Measurements from ENCODE around the gene RASA2. TPM values are rescaled to one million over a fixed set of nuclear protein-coding genes. Genes with fewer than 3 reads are reported as not detected.

Gene RASA2
- total and polyA plus RNA-seq, 2 experiments from 2014 or later: 16.6 to 28.6 TPM

DNA sequence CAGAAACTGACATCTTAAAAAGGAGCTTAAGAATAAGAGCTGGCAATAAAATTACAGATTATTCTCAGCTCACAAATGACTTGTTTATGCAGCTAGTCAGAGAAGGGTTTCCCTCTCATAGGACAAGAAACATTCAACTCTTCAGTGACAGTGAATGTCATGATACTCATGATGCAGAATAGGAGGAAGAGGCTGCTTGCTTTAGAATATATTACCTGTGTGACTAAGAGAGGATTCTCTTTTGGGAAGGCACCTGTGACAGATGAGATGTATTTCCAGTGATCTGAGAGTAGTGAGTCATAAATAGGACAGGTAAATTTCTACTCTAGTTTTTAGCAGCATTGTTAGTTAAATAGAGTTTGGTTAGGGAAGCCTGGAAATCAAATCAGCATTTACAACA, 39.9 kb downstream of the RASA2 start:
- peak; percentile 27 for DNase-seq (ENCODE audit: low spot score)
- Mint-ChIP-seq H3K36me3 (ENCODE audit: low read depth) (no peaks in the 10 kb centered on the region; the same call in 2 of the 3 replicates), H3K4me1 (peaks cover 10% of the 10 kb centered on the region; the same call in 2 of the 3 replicates), H3K27ac (no peak overlapping the region), H3K4me3 (no peak overlapping the region), H3K9me3 (no peaks in the 10 kb centered on the region), H3K27me3 (ENCODE audit: insufficient read depth, low read depth, poor library complexity) (peaks cover 3% of the 10 kb centered on the region)
- no peaks in the 10 kb centered on the region for H3K36me3 ChIP-seq (ENCODE audit: insufficient read depth)
- no peak overlapping the region for H3K27ac ChIP-seq (ENCODE audit: low read depth)
- no peaks in the 10 kb centered on the region for H3K79me2 ChIP-seq (replicated peaks; ENCODE audit: insufficient read depth)
- H4K20me1 ChIP-seq (replicated peaks; ENCODE audit: insufficient read depth): peaks cover 13% of the 10 kb centered on the region; the same call in 1 of the 2 replicates
- peak overlapping the region; percentile 6; the same call in 1 of the 2 replicates for H3K4me2 ChIP-seq
- peaks cover 8% of the 10 kb centered on the region for H3K4me1 ChIP-seq (ENCODE audit: insufficient read depth)
- no peak overlapping the region for H3K4me3 ChIP-seq
- no peaks in the 10 kb centered on the region for H3F3A ChIP-seq (replicated peaks; ENCODE audit: low read depth)
- no peak overlapping the region for H2AFZ ChIP-seq
- no peaks in the 10 kb centered on the region for H3K9me2 ChIP-seq (ENCODE audit: insufficient read depth)
- no peaks in the 10 kb centered on the region for H3K27me3 ChIP-seq (ENCODE audit: insufficient read depth)
- TF ChIP-seq, protein P1, sequence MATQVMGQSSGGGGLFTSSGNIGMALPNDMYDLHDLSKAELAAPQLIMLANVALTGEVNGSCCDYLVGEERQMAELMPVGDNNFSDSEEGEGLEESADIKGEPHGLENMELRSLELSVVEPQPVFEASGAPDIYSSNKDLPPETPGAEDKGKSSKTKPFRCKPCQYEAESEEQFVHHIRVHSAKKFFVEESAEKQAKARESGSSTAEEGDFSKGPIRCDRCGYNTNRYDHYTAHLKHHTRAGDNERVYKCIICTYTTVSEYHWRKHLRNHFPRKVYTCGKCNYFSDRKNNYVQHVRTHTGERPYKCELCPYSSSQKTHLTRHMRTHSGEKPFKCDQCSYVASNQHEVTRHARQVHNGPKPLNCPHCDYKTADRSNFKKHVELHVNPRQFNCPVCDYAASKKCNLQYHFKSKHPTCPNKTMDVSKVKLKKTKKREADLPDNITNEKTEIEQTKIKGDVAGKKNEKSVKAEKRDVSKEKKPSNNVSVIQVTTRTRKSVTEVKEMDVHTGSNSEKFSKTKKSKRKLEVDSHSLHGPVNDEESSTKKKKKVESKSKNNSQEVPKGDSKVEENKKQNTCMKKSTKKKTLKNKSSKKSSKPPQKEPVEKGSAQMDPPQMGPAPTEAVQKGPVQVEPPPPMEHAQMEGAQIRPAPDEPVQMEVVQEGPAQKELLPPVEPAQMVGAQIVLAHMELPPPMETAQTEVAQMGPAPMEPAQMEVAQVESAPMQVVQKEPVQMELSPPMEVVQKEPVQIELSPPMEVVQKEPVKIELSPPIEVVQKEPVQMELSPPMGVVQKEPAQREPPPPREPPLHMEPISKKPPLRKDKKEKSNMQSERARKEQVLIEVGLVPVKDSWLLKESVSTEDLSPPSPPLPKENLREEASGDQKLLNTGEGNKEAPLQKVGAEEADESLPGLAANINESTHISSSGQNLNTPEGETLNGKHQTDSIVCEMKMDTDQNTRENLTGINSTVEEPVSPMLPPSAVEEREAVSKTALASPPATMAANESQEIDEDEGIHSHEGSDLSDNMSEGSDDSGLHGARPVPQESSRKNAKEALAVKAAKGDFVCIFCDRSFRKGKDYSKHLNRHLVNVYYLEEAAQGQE (IDR thresholded peaks at IDR 0.05; ENCODE audit: unreplicated experiment): no peak
- TF ChIP-seq POLR2AphosphoS5 (IDR thresholded peaks at IDR 0.05; ENCODE audit: low read depth): no peak
- TF ChIP-seq ZNF114 (CRISPR knock-in tag; IDR thresholded peaks at IDR 0.05): no peak
- TF ChIP-seq CREB1 (CRISPR knock-in tag; IDR thresholded peaks at IDR 0.05; ENCODE audit: low read depth): no peak
- ATAC-seq: no peak

- Mint-ChIP-seq H3K4me1 (peaks cover 10% of the 10 kb centered on the region; the same call in 2 of the 3 replicates), H3K36me3 (ENCODE audit: low read depth) (no peaks in the 10 kb centered on the region; the same call in 1 of the 3 replicates), H3K27me3 (ENCODE audit: insufficient read depth, low read depth, poor library complexity) (peaks cover 3% of the 10 kb centered on the region), H3K4me3 (no peak overlapping the region), H3K9me3 (no peaks in the 10 kb centered on the region), H3K27ac (no peak overlapping the region)
- Histone ChIP-seq H3K36me3 (ENCODE audit: insufficient read depth) (no peaks in the 10 kb centered on the region), H3K79me2 (replicated peaks; ENCODE audit: insufficient read depth) (no peaks in the 10 kb centered on the region), H3K9me2 (ENCODE audit: insufficient read depth) (no peaks in the 10 kb centered on the region), H3K27ac (ENCODE audit: low read depth) (no peak overlapping the region), H4K20me1 (replicated peaks; ENCODE audit: insufficient read depth) (peaks cover 13% of the 10 kb centered on the region; the same call in 1 of the 2 replicates), H2AFZ (no peak overlapping the region), H3K4me1 (ENCODE audit: insufficient read depth) (peaks cover 8% of the 10 kb centered on the region), H3F3A (replicated peaks; ENCODE audit: low read depth) (no peaks in the 10 kb centered on the region), H3K4me3 (no peak overlapping the region), H3K27me3 (ENCODE audit: insufficient read depth) (no peaks in the 10 kb centered on the region), H3K4me2 (no peak overlapping the region)
- DNase-seq (ENCODE audit: low spot score): no peak
- ATAC-seq: no peak
- TF ChIP-seq CREB1 (CRISPR knock-in tag; IDR thresholded peaks at IDR 0.05; ENCODE audit: low read depth) (no peak), ETS1 (IDR thresholded peaks at IDR 0.05) (no peak), ZNF331 (CRISPR knock-in tag; IDR thresholded peaks at IDR 0.05; ENCODE audit: low read depth) (no peak), EZH2 (IDR thresholded peaks at IDR 0.05; ENCODE audit: low read depth, unreplicated experiment) (no peak), POLR2AphosphoS5 (IDR thresholded peaks at IDR 0.05; ENCODE audit: low read depth) (no peak), JUNB (IDR thresholded peaks at IDR 0.05; ENCODE audit: unreplicated experiment) (no peak), STAT1 (IDR thresholded peaks at IDR 0.05; ENCODE audit: unreplicated experiment) (no peak), NANOG (IDR thresholded peaks at IDR 0.05; ENCODE audit: borderline replicate concordance) (no peak), ZNF114 (CRISPR knock-in tag; IDR thresholded peaks at IDR 0.05) (no peak), EZH2phosphoT487 (IDR thresholded peaks at IDR 0.05; ENCODE audit: unreplicated experiment) (no peak)
- TF ChIP-seq, protein P1 (IDR thresholded peaks at IDR 0.05; ENCODE audit: unreplicated experiment): no peak
- TF ChIP-seq, protein P2, sequence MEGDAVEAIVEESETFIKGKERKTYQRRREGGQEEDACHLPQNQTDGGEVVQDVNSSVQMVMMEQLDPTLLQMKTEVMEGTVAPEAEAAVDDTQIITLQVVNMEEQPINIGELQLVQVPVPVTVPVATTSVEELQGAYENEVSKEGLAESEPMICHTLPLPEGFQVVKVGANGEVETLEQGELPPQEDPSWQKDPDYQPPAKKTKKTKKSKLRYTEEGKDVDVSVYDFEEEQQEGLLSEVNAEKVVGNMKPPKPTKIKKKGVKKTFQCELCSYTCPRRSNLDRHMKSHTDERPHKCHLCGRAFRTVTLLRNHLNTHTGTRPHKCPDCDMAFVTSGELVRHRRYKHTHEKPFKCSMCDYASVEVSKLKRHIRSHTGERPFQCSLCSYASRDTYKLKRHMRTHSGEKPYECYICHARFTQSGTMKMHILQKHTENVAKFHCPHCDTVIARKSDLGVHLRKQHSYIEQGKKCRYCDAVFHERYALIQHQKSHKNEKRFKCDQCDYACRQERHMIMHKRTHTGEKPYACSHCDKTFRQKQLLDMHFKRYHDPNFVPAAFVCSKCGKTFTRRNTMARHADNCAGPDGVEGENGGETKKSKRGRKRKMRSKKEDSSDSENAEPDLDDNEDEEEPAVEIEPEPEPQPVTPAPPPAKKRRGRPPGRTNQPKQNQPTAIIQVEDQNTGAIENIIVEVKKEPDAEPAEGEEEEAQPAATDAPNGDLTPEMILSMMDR (conservative IDR thresholded peaks at IDR 0.05; ENCODE audit: low read depth in 2 of 2): no peak
Measured at GRCh38 chr3:141528800-141529199, 42.0 kb downstream of the RASA2 start.

Data from GM23338 (cell line).